Right lobe of liver (tissue), 6 donors: Measurements from ENCODE around the gene AGTPBP1. TPM values are rescaled to one million over a fixed set of nuclear protein-coding genes. Genes with fewer than 3 reads are reported as not detected.

Source experiments
- ATAC-seq, 4 donors: fragments of 200-7000 bp; cut with Tn5 transposase; one replicate each; pipeline ENCODE4 v1.9.1; 2020; ENCODE audit warnings: mild to moderate bottlenecking in 4 of 4, moderate library complexity in 4 of 4
- DNase-seq, 3 donors: peaks; one replicate each; pipeline ENCODE4 v3.0.0-alpha.2; 2020
- H3K27ac ChIP-seq, 3 donors: fragments of 200-600 bp; one replicate each; pipeline ENCODE4 v1.8.0; 2022
- H3K27me3 ChIP-seq, 2 donors: fragments of 200-600 bp; one replicate each; pipeline ENCODE4 v1.8.0; 2022
- H3K36me3 ChIP-seq, 4 donors: fragments of 200-600 bp; sonication (generic) in 1 of 4; one replicate each; pipeline versions ENCODE4 v1.5.1 to v1.8.0; 2017 to 2022; ENCODE audit warnings: control low read depth in 1 of 4
- H3K4me1 ChIP-seq, 4 donors: fragments of 200-600 bp; sonication (generic) in 1 of 4; one replicate each; pipeline versions ENCODE4 v1.5.1 to v1.8.0; 2017 to 2022; ENCODE audit warnings: control low read depth in 1 of 4
- H3K4me3 ChIP-seq, 3 donors: fragments of 200-600 bp; one replicate each; pipeline ENCODE4 v1.8.0; 2022
- H3K9me3 ChIP-seq, 4 donors: fragments of 200-600 bp; sonication (generic) in 1 of 4; one replicate each; pipeline versions ENCODE4 v1.5.1 to v1.8.0; 2017 to 2022; ENCODE audit warnings: control low read depth in 1 of 4
- CTCF ChIP-seq, 4 donors: fragments of 200-600 bp in 3 of 4; fragments of 450-650 bp in 1 of 4; IDR thresholded peaks; one replicate each; pipeline versions ENCODE4 v1.5.1 to v1.8.0; 2016 to 2022; ENCODE audit warnings: antibody characterized with exemption in 4 of 4, mild to moderate bottlenecking in 2 of 4
- POLR2A ChIP-seq: fragments of 450-650 bp; IDR thresholded peaks from one replicate; pipeline ENCODE4 v1.6.1; 2017; ENCODE audit warnings: antibody characterized with exemption, mild to moderate bottlenecking
- WGBS: methylation state at CpG from one replicate; pipeline ENCODE4 v1.1.6; 2018; ENCODE audit warnings: low coverage, low lambda C conversion rate; ENCODE audit not compliant: insufficient coverage; ENCODE audit errors: missing lambda C conversion rate; 5-methylcytosine and 5-hydroxymethylcytosine counted together
- intact Hi-C, 2 donors: fragments of 100-400 bp; cut with DNase I; formaldehyde crosslinking; loops; one replicate each; pipeline versions ENCODE4 v1.11.2 to v1.14.1; 2022
- total RNA-seq, 6 experiments: library from RNA; depleted of rRNA in 2 of 6; stranded (reverse); fragments of >200 nt in 2 of 6; fragmentation: NEBNext Ultra II Directional in 3 of 6; extraction: Animal tissue kit (Norgen Biotek cat#: 25700) in 3 of 6; gene quantifications; one replicate each; pipeline versions ENCODE4 v1.1.0 to v1.2.4, GENCODE V29; 2016 to 2023
- donor health status: DM: no; HTN: yes; CAD: no.
- donor health status: DM: no; HTN: no; CAD: no.
- donor health status: DM: no; HTN: no; CAD: no.
- donor health status: DM: no; HTN: yes; CAD: no.
- donor health status: DM: no; HTN: yes; CAD: no.

The AGTPBP1 gene
- total RNA-seq, 6 experiments from 2014 or later: 5.1 to 7.7 (median 6.5) TPM

GRCh38 chr9:85605905-85606304 lies 135.8 kb downstream of the AGTPBP1 start:
- intact Hi-C loops: no loop called here
- Histone ChIP-seq H3K4me3 (no peak overlapping the region), H3K9me3 (no peaks in the 10 kb centered on the region), H3K4me1 (no peaks in the 10 kb centered on the region), H3K27ac (no peak overlapping the region), H3K36me3 (no peaks in the 10 kb centered on the region), H3K27me3 (no peaks in the 10 kb centered on the region)
- ATAC-seq (no peak), DNase-seq (no peak)
- 45% methylated on average over 1 of the region's 1 CpG for WGBS
- no peak for TF ChIP-seq POLR2A
- no peak for TF ChIP-seq CTCF (IDR thresholded peaks at IDR 0.05)

GRCh38 chr9:85603936-85604335 lies 137.8 kb downstream of the AGTPBP1 start:
- no peak overlapping the region for H3K27ac ChIP-seq
- TF ChIP-seq CTCF (IDR thresholded peaks at IDR 0.05) (no peak), POLR2A (no peak)
- no peaks in the 10 kb centered on the region for H3K9me3 ChIP-seq
- H3K36me3 ChIP-seq: no peaks in the 10 kb centered on the region
- H3K4me3 ChIP-seq: no peak overlapping the region
- DNase-seq (no peak), ATAC-seq (peak in 1 of 4 donors; percentile 34)
- no peaks in the 10 kb centered on the region for H3K27me3 ChIP-seq
- no peaks in the 10 kb centered on the region for H3K4me1 ChIP-seq
- intact Hi-C loops: no loop called here
- 80% methylated on average over 1 of the region's 3 CpGs for whole genome bisulfite sequencing

- intact Hi-C loops: no loop called here
- 96% methylated on average over 6 of the region's 6 CpGs for WGBS
These were observed 139.0 kb downstream of the AGTPBP1 start for GRCh38 chr9:85602742-85603141.

GRCh38 chr9:85600675-85601263 lies 141.0 kb downstream of the AGTPBP1 start:
- DNase-seq: no peak
- intact Hi-C loops: no loop called here
- Histone ChIP-seq H3K4me1 (no peaks in the 10 kb centered on the region), H3K27me3 (no peaks in the 10 kb centered on the region), H3K9me3 (no peaks in the 10 kb centered on the region), H3K4me3 (no peak overlapping the region), H3K36me3 (no peaks in the 10 kb centered on the region), H3K27ac (no peak overlapping the region)
- ATAC-seq: peak in 1 of 4 donors; percentile 27
- WGBS: 100% methylated on average over 2 of the region's 8 CpGs
- TF ChIP-seq POLR2A (no peak), CTCF (IDR thresholded peaks at IDR 0.05) (no peak)

More at GRCh38 chr9:85602742-85603141, 139.0 kb downstream of the AGTPBP1 start:
- Histone ChIP-seq H3K4me3 (no peak overlapping the region), H3K27me3 (no peaks in the 10 kb centered on the region), H3K36me3 (no peaks in the 10 kb centered on the region), H3K9me3 (no peaks in the 10 kb centered on the region), H3K4me1 (no peaks in the 10 kb centered on the region), H3K27ac (no peak overlapping the region)
- TF ChIP-seq POLR2A (no peak), CTCF (IDR thresholded peaks at IDR 0.05) (no peak)
- no peak for DNase-seq
- ATAC-seq: no peak
